Measurements from ENCODE around the gene SMIM5.
A peak's percentile ranks its signal among the peaks of the same experiment; 100 is the strongest.

SMIM5 gene

DNA sequence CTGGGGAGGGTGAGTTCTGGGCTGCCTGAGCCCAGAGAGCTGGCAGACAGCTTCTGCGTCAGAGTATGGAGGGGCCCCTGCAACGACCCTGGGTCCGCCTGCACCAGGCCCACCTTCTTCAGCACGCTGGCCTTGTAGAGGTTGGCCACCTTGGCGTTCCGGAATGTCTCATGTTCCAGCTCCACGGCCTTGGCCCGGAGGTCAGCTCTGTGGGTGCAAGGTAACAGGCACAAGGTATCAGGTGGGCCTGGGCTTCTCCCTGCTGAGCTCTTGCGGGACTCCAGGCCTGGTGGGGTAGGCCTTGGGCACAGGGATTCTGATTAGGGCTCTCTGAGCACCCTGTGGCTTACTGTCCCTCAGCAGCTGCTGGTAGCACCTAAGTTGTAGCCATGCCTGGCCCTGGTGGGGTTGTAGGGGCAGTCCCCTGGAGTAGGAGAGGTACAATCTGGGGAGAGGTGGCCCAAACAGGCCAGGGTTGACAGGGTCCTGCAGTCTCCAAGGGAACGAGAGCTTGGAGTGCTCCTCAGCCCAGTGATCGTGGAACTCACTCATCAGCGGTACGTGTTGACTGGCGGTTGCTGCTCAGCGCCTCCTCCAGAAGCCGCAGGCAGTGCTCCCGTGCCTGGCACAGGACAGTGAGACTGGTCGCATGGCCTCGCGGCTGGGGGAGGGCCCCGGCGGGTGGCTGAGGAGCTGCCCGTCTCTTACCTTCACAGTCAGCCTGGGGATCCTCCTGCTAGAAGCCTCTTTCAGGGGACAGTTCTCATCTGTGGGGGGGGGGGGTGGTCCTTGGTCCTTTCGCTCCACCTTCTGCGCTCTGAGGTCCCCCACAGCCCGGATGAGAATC is 2.9 kb upstream of the SMIM5 start:
- DNase-seq (ENCODE audit: low read depth): no peak
- H3K4me3 ChIP-seq (ENCODE audit: low read depth, low read length): no peak overlapping the region
- TF ChIP-seq, protein P1, sequence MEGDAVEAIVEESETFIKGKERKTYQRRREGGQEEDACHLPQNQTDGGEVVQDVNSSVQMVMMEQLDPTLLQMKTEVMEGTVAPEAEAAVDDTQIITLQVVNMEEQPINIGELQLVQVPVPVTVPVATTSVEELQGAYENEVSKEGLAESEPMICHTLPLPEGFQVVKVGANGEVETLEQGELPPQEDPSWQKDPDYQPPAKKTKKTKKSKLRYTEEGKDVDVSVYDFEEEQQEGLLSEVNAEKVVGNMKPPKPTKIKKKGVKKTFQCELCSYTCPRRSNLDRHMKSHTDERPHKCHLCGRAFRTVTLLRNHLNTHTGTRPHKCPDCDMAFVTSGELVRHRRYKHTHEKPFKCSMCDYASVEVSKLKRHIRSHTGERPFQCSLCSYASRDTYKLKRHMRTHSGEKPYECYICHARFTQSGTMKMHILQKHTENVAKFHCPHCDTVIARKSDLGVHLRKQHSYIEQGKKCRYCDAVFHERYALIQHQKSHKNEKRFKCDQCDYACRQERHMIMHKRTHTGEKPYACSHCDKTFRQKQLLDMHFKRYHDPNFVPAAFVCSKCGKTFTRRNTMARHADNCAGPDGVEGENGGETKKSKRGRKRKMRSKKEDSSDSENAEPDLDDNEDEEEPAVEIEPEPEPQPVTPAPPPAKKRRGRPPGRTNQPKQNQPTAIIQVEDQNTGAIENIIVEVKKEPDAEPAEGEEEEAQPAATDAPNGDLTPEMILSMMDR (conservative IDR thresholded peaks at IDR 0.05; ENCODE audit: low read depth, low read length): no peak

- TF ChIP-seq, protein P1 (conservative IDR thresholded peaks at IDR 0.05; ENCODE audit: low read depth, low read length): no peak
- DNase-seq (ENCODE audit: low read depth): no peak
- no peak overlapping the region for H3K4me3 ChIP-seq (ENCODE audit: low read depth, low read length)
These were observed 1.9 kb upstream of the SMIM5 start for GRCh38 chr17:75631353-75631752.

DNA sequence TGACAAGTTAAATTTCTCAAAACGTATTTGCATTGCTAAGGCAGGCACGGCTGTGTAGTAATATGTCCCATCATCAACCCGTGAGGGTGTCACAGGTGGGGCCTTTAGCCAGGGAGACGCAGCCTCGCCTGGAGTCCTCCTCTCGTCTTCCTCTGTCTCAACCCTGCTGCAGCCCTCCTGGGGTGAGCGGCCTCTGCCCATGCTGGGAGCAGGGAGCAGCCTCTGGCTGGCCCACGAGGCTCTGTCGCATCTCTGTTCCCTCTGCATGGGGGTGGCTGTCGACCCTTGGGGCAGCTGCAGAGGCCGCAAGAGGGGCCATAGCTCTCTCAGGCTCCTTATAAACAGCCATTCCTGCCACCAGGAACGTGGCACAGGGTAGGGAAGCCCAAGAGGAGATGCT is 806 bp upstream of the SMIM5 start:
- TF ChIP-seq, protein P1 (conservative IDR thresholded peaks at IDR 0.05; ENCODE audit: low read depth, low read length): no peak
- no peak overlapping the region for H3K4me3 ChIP-seq (ENCODE audit: low read depth, low read length)
- no peak for DNase-seq (ENCODE audit: low read depth)

DNA sequence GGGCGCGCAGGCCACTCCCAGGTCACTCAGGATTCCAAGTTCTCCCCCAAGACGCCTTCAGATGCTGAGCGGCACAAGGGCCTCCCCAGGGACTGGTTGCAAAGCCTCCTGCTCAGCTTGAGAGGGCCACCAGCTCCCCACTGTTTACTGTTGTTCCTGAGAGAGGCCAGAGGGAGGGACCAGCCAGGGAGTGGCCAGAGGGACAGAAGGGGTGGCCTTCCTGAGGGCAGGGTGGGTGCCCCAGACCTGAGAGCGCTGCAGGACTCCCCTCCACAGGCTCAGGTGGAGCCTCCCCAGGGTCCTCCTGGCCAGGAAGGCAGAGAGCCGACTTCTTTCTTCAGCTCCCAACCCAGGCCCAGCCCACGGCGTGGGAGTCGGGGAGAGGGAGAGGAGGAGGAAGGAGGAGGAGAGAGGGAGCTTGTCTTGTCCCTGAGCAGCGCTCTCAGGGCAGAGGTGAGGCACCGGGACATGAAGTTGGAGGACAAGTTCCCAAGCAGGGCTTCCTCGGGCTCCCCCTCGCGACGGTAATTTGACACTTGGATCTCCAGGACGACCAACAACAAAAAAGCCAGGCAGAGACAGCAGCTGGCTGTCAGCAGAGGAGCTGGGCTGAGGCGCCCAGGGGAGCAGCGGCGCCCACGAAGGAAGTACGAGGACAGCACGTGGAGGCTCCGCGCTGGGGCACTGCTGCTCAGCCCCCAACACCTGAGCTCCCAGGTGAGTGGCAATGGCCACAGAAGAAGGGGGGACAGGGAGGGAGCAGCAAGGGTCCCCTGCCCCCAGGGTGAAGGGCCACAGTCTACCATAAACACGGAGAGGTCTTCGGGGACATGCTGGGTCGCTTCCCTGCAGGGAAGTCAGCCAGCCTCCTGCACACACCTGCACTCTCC is 497 bp downstream of the SMIM5 start:
- H3K4me3 ChIP-seq (ENCODE audit: low read depth, low read length): no peak overlapping the region
- peak; percentile 94 for DNase-seq (ENCODE audit: low read depth)
- TF ChIP-seq, protein P1 (conservative IDR thresholded peaks at IDR 0.05; ENCODE audit: low read depth, low read length): peak; percentile 78

- no peak for DNase-seq (ENCODE audit: low read depth)
- no peak overlapping the region for H3K4me3 ChIP-seq (ENCODE audit: low read depth, low read length)
- TF ChIP-seq, protein P1 (conservative IDR thresholded peaks at IDR 0.05; ENCODE audit: low read depth, low read length): no peak
These were observed 1.1 kb downstream of the SMIM5 start for GRCh38 chr17:75634376-75634740.

DNA sequence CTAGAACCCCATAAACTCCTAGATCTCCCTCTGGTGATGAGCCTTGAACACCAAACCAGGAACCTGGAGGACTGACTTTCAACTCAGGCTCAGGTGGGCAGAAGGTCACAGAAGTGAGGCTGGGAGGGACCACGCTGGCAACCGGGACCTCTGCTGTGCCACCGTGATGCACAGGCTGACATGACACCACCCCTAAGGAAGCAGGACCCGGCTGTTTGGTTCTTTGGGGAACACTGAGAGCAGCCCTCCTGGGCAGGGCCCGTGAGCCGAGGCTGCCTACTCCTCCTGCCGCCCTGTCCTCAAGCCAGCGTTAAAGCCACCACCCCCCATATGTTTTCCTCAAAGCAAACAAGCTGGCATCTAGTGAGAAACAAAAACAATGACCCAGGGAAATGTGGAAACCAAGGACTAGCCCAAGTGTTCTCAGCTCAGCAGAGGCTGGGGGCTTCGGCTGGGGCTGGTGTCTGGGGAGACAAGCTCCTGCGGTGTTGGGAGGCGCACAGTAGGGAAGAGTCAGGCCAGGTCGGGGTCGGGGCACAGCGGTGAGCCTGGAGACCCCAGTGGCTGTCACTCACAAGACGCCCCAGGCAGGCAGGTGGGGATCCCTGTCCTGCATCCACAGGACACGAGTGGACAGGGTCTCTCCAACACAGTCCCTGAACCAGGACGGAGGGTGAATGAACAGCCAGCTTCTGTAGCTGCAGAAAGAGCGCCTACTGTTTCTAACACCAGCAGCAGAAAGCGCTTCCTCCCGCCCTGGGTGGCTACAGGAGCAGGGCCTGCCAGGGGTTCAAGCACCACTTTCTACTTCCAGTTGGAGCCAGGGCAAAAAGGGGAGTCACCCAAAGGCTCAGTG is 1.7 kb downstream of the SMIM5 start:
- TF ChIP-seq, protein P1 (conservative IDR thresholded peaks at IDR 0.05; ENCODE audit: low read depth, low read length): no peak
- DNase-seq (ENCODE audit: low read depth): no peak
- no peak overlapping the region for H3K4me3 ChIP-seq (ENCODE audit: low read depth, low read length)
